H9 (cell line): ENCODE results near the gene CDKN2AIPNL. TPM values are rescaled to one million over a fixed set of nuclear protein-coding genes. Genes with fewer than 3 reads are reported as not detected.

Source experiments
- DNase-seq: peaks from one replicate; pipeline ENCODE4 v3.0.0-alpha.2; 2017
- H2AFZ ChIP-seq: one replicate; pipeline ENCODE4 v1.6.1; 2013; ENCODE audit warnings: mild to moderate bottlenecking, low read length, control low read depth, moderate library complexity
- H2AK5ac ChIP-seq: 2 replicates; pipeline ENCODE4 v1.6.1; 2013; ENCODE audit warnings: low read length, control low read depth, mixed read lengths; ENCODE audit not compliant: insufficient read length
- H2BK120ac ChIP-seq: one replicate; pipeline ENCODE4 v1.6.1; 2013; ENCODE audit warnings: low read depth, mild to moderate bottlenecking, low read length, control low read depth, inconsistent platforms; ENCODE audit not compliant: poor library complexity, severe bottlenecking
- H2BK12ac ChIP-seq: 2 replicates; pipeline ENCODE4 v1.6.1; 2013; ENCODE audit warnings: low read length, control low read depth, mixed read lengths, low read depth; ENCODE audit not compliant: insufficient read length
- H2BK15ac ChIP-seq: 2 replicates; pipeline ENCODE4 v1.6.1; 2013; ENCODE audit warnings: low read depth, low read length, control low read depth
- H2BK20ac ChIP-seq: one replicate; pipeline ENCODE4 v1.6.1; 2013; ENCODE audit warnings: low read depth, mild to moderate bottlenecking, low read length, control low read depth, inconsistent platforms; ENCODE audit not compliant: poor library complexity, severe bottlenecking
- H2BK5ac ChIP-seq: 2 replicates; pipeline ENCODE4 v1.6.1; 2013; ENCODE audit warnings: low read length, control low read depth, mixed read lengths; ENCODE audit not compliant: insufficient read length
- H3K14ac ChIP-seq: 2 replicates; pipeline ENCODE4 v1.6.1; 2013; ENCODE audit warnings: low read length, control low read depth; ENCODE audit not compliant: insufficient read depth
- H3K18ac ChIP-seq: 2 replicates; pipeline ENCODE4 v1.6.1; 2013; ENCODE audit warnings: low read depth, mild to moderate bottlenecking, mixed read lengths, low read length, control low read depth; ENCODE audit not compliant: insufficient read length
- H3K23ac ChIP-seq: 2 replicates; pipeline ENCODE4 v1.6.1; 2013; ENCODE audit warnings: low read length, control low read depth, mixed read lengths, low read depth; ENCODE audit not compliant: insufficient read length
- H3K23me2 ChIP-seq: 2 replicates; pipeline ENCODE4 v1.6.1; 2013; ENCODE audit warnings: low read depth, mild to moderate bottlenecking, mixed read lengths, low read length, control low read depth; ENCODE audit not compliant: insufficient read length, poor library complexity, severe bottlenecking
- H3K27ac ChIP-seq: 2 replicates; pipeline ENCODE4 v1.5.1; 2013; ENCODE audit warnings: low read length, control low read depth, mixed read lengths, low read depth; ENCODE audit not compliant: insufficient read length
- H3K27me3 ChIP-seq: 2 replicates; pipeline ENCODE4 v1.6.1; 2013; ENCODE audit warnings: low read length, control low read depth, inconsistent platforms; ENCODE audit not compliant: insufficient read depth
- H3K4ac ChIP-seq: 2 replicates; pipeline ENCODE4 v1.6.1; 2013; ENCODE audit warnings: low read depth, mild to moderate bottlenecking, control low read depth, inconsistent platforms, low read length, moderate library complexity
- H3K4me1 ChIP-seq: 2 replicates; pipeline ENCODE4 v1.6.1; 2013; ENCODE audit warnings: low read length, control low read depth, inconsistent platforms; ENCODE audit not compliant: insufficient read depth
- H3K4me2 ChIP-seq: 2 replicates; pipeline ENCODE4 v1.6.1; 2013; ENCODE audit warnings: low read length, control low read depth, mixed read lengths; ENCODE audit not compliant: insufficient read length, insufficient read depth
- H3K56ac ChIP-seq: 2 replicates; pipeline ENCODE4 v1.6.1; 2013; ENCODE audit warnings: low read depth, mild to moderate bottlenecking, mixed read lengths, low read length, control low read depth; ENCODE audit not compliant: insufficient read length
- H3K79me1 ChIP-seq: 2 replicates; pipeline ENCODE4 v1.6.1; 2013; ENCODE audit warnings: low read depth, mild to moderate bottlenecking, moderate library complexity, low read length, control low read depth, inconsistent platforms; ENCODE audit not compliant: insufficient read depth, poor library complexity, severe bottlenecking
- H3K79me2 ChIP-seq: 2 replicates; pipeline ENCODE4 v1.6.1; 2013; ENCODE audit warnings: low read length, control low read depth, inconsistent platforms; ENCODE audit not compliant: insufficient read depth
- H3K9ac ChIP-seq: 2 replicates; pipeline ENCODE4 v1.6.1; 2013; ENCODE audit warnings: low read length, control low read depth, mixed read lengths; ENCODE audit not compliant: insufficient read length; ENCODE audit errors: extremely low read depth
- H3K9me3 ChIP-seq: one replicate; pipeline ENCODE4 v1.6.1; 2013; ENCODE audit warnings: low read depth, low read length, inconsistent platforms; ENCODE audit not compliant: control insufficient read depth
- H3T11ph ChIP-seq: one replicate; pipeline ENCODE4 v1.6.1; 2013; ENCODE audit warnings: mild to moderate bottlenecking, low read length, control low read depth, inconsistent platforms
- H4K20me1 ChIP-seq: one replicate; pipeline ENCODE4 v1.6.1; 2013; ENCODE audit not compliant: control insufficient read depth, insufficient read length, insufficient read depth
- H4K5ac ChIP-seq: 2 replicates; pipeline ENCODE4 v1.6.1; 2013; ENCODE audit warnings: low read depth, mild to moderate bottlenecking, mixed read lengths, low read length, control low read depth; ENCODE audit not compliant: insufficient read length
- H4K8ac ChIP-seq: replicated peaks from 2 replicates; pipeline ENCODE4 v1.6.1; 2013; ENCODE audit warnings: low read length, control low read depth, mixed read lengths, low read depth; ENCODE audit not compliant: insufficient read length
- H4K91ac ChIP-seq: 2 replicates; pipeline ENCODE4 v1.6.1; 2013; ENCODE audit warnings: low read depth, mild to moderate bottlenecking, moderate library complexity, mixed read lengths, low read length, control low read depth; ENCODE audit not compliant: insufficient read length
- H3K27ac Mint-ChIP-seq, 3 experiments: 2 replicates in 2 of 3; 3 replicates in 1 of 3; pipeline ENCODE4 v1.8.0; 2020 to 2021; ENCODE audit warnings: mixed read lengths in 3 of 3, mild to moderate bottlenecking in 1 of 3, moderate library complexity in 1 of 3
- H3K27me3 Mint-ChIP-seq: 2 replicates; pipeline ENCODE4 v1.8.0; 2021; ENCODE audit warnings: low read depth, mild to moderate bottlenecking, moderate library complexity, mixed read lengths
- H3K36me3 Mint-ChIP-seq, 3 experiments: 2 replicates in 2 of 3; 3 replicates in 1 of 3; pipeline ENCODE4 v1.8.0; 2020 to 2021; ENCODE audit warnings: low read depth in 3 of 3, mixed read lengths in 3 of 3; ENCODE audit not compliant: insufficient read depth in 1 of 3
- H3K4me1 Mint-ChIP-seq, 2 experiments: 2 replicates each; pipeline ENCODE4 v1.8.0; 2020; ENCODE audit warnings: mixed read lengths in 2 of 2
- H3K4me3 Mint-ChIP-seq, 2 experiments: 2 replicates in 1 of 2; 3 replicates in 1 of 2; pipeline ENCODE4 v1.8.0; 2020 to 2021; ENCODE audit warnings: mild to moderate bottlenecking in 2 of 2, mixed read lengths in 2 of 2, moderate library complexity in 1 of 2
- H3K9me3 Mint-ChIP-seq, 2 experiments: 2 replicates in 1 of 2; 3 replicates in 1 of 2; pipeline ENCODE4 v1.8.0; 2020; ENCODE audit warnings: mild to moderate bottlenecking in 2 of 2, mixed read lengths in 2 of 2, moderate library complexity in 1 of 2
- CTCF ChIP-seq: fragments of 200-600 bp; sonication (generic); conservative IDR thresholded peaks from 3 replicates; pipeline ENCODE4 v1.8.0; 2021; ENCODE audit warnings: antibody characterized with exemption, mild to moderate bottlenecking
- WGBS: extraction: QIAGEN DNeasy Blood & Tissue Kit; methylation state at CpG from one replicate; pipeline ENCODE4 v1.1.7; 2013; ENCODE audit warnings: missing lambda C conversion rate, low lambda C conversion rate, mixed read lengths; ENCODE audit not compliant: insufficient read length; ENCODE audit errors: extremely low coverage; 5-methylcytosine and 5-hydroxymethylcytosine counted together
- total RNA-seq: library from RNA; stranded (reverse); gene quantifications from 2 replicates; pipeline ENCODE4 v1.2.1, GENCODE V29; 2021

The CDKN2AIPNL gene
- total RNA-seq, 1 experiment from 2014 or later, result 60.0 TPM

GRCh38 chr5:134447815-134448520 is 36.3 kb upstream of the CDKN2AIPNL start:
- no peaks in the 10 kb centered on the region for H4K20me1 ChIP-seq
- Mint-ChIP-seq H3K36me3 (peaks cover 0 to 10% (median 6%) of the 10 kb centered on the region in 3 experiments; a peak in 2 of 7 replicates), H3K9me3 (no peaks in the 10 kb centered on the region), H3K4me1 (peaks cover 15 to 19% of the 10 kb centered on the region in 2 experiments), H3K4me3 (no peak overlapping the region), H3K27ac (peak overlapping the region in 1 of 3 experiments; percentile 12; a peak in 1 of 7 replicates), H3K27me3 (no peaks in the 10 kb centered on the region; the same call in 1 of the 2 replicates)
- no peak overlapping the region for H3K23ac ChIP-seq
- H3K4me2 ChIP-seq, result no peak overlapping the region
- no peak overlapping the region for H4K5ac ChIP-seq
- no peak overlapping the region for H3K27ac ChIP-seq
- no peaks in the 10 kb centered on the region; the same call in 1 of the 2 replicates for H3K4me1 ChIP-seq
- no peak overlapping the region for H2AFZ ChIP-seq
- H3K56ac ChIP-seq, result no peak overlapping the region
- H2BK20ac ChIP-seq, result no peak overlapping the region
- no peak overlapping the region for H2BK120ac ChIP-seq
- H3K79me1 ChIP-seq, result no peaks in the 10 kb centered on the region
- H2BK15ac ChIP-seq, result no peak overlapping the region
- H3K27me3 ChIP-seq, result no peaks in the 10 kb centered on the region
- H3K9ac ChIP-seq, result no peak overlapping the region
- H3K9me3 ChIP-seq, result no peaks in the 10 kb centered on the region
- no peak overlapping the region for H2BK5ac ChIP-seq
- H4K91ac ChIP-seq, result no peak overlapping the region
- WGBS, result no CpG with 5 or more reads among the region's 7 CpGs
- no peak overlapping the region for H3K4ac ChIP-seq
- no peak overlapping the region for H3K18ac ChIP-seq
- no peak overlapping the region for H3K14ac ChIP-seq
- no peaks in the 10 kb centered on the region for H3K23me2 ChIP-seq
- no peak overlapping the region for H3T11ph ChIP-seq
- no peak for TF ChIP-seq CTCF
- no peak overlapping the region for H4K8ac ChIP-seq
- no peak for DNase-seq
- H3K79me2 ChIP-seq, result no peaks in the 10 kb centered on the region
- no peak overlapping the region for H2AK5ac ChIP-seq
- no peak overlapping the region for H2BK12ac ChIP-seq
